Measurements from ENCODE around the gene PINLYP.

The PINLYP gene

GRCh38 chr19:43575156-43575950 lies at the start of gene PINLYP, which contains the start of gene XRCC1:
Gene PINLYP, plus strand, starts transcription at chr19:43575801. Its CDS starts 1,391 bp downstream, at chr19:43577192.
Gene XRCC1, minus strand, starts transcription at chr19:43575527. Its CDS starts 69 bp downstream, at chr19:43575458.
- Histone ChIP-seq H3K9me3 (ENCODE audit: control insufficient read depth, low read length) (no peaks in the 10 kb centered on the region), H3K9ac (ENCODE audit: low read length) (peak within 1 kb of the TSS; percentile 99), H3K4me3 (ENCODE audit: low read length) (peak within 1 kb of the TSS; percentile 100), H3K27me3 (replicated peaks; ENCODE audit: control insufficient read depth, insufficient read depth, low read length) (no peaks in the 10 kb centered on the region), H3K36me3 (ENCODE audit: control insufficient read depth, insufficient read depth, low read length, severe bottlenecking) (peaks cover 7% of the 10 kb centered on the region), H3K4me1 (ENCODE audit: control insufficient read depth, insufficient read depth, low read length) (peaks cover 9% of the 10 kb centered on the region)
- DNase-seq (ENCODE audit: low read depth): peak; percentile 100

- H3K9me3 ChIP-seq (ENCODE audit: control insufficient read depth, low read length): no peaks in the 10 kb centered on the region
- peaks cover 27% of the 10 kb centered on the region for H3K4me1 ChIP-seq (ENCODE audit: control insufficient read depth, insufficient read depth, low read length)
- H3K36me3 ChIP-seq (ENCODE audit: control insufficient read depth, insufficient read depth, low read length, severe bottlenecking): no peaks in the 10 kb centered on the region
- DNase-seq (ENCODE audit: low read depth): peak; percentile 64
- no peaks in the 10 kb centered on the region for H3K27me3 ChIP-seq (replicated peaks; ENCODE audit: control insufficient read depth, insufficient read depth, low read length)
- H3K9ac ChIP-seq (ENCODE audit: low read length): peak overlapping the region; percentile 97
- H3K4me3 ChIP-seq (ENCODE audit: low read length): peak overlapping the region; percentile 97
Observed at GRCh38 chr19:43525836-43526771, 49.5 kb upstream of the PINLYP start.

GRCh38 chr19:43526884-43527859 lies 48.4 kb upstream of the PINLYP start, which contains the start of gene ETHE1:
Gene ETHE1, minus strand, starts transcription at chr19:43527201. Its CDS starts 24 bp downstream, at chr19:43527177.
- peak within 1 kb of the TSS; percentile 97 for H3K9ac ChIP-seq (ENCODE audit: low read length)
- peak; percentile 88 for DNase-seq (ENCODE audit: low read depth)
- H3K4me3 ChIP-seq (ENCODE audit: low read length): peak within 1 kb of the TSS; percentile 97
- no peaks in the 10 kb centered on the region for H3K9me3 ChIP-seq (ENCODE audit: control insufficient read depth, low read length)
- no peaks in the 10 kb centered on the region for H3K36me3 ChIP-seq (ENCODE audit: control insufficient read depth, insufficient read depth, low read length, severe bottlenecking)
- H3K4me1 ChIP-seq (ENCODE audit: control insufficient read depth, insufficient read depth, low read length): peaks cover 27% of the 10 kb centered on the region
- H3K27me3 ChIP-seq (replicated peaks; ENCODE audit: control insufficient read depth, insufficient read depth, low read length): no peaks in the 10 kb centered on the region

GRCh38 chr19:43527860-43528622 lies 47.6 kb upstream of the PINLYP start:
- DNase-seq (ENCODE audit: low read depth): peak; percentile 15
- H3K36me3 ChIP-seq (ENCODE audit: control insufficient read depth, insufficient read depth, low read length, severe bottlenecking): no peaks in the 10 kb centered on the region
- peaks cover 36% of the 10 kb centered on the region for H3K4me1 ChIP-seq (ENCODE audit: control insufficient read depth, insufficient read depth, low read length)
- no peaks in the 10 kb centered on the region for H3K27me3 ChIP-seq (replicated peaks; ENCODE audit: control insufficient read depth, insufficient read depth, low read length)
- H3K4me3 ChIP-seq (ENCODE audit: low read length): peak overlapping the region; percentile 97
- H3K9ac ChIP-seq (ENCODE audit: low read length): peak overlapping the region; percentile 97
- no peaks in the 10 kb centered on the region for H3K9me3 ChIP-seq (ENCODE audit: control insufficient read depth, low read length)

- no peak for DNase-seq (ENCODE audit: low read depth)
- Histone ChIP-seq H3K4me3 (ENCODE audit: low read length) (peak overlapping the region; percentile 89), H3K27me3 (replicated peaks; ENCODE audit: control insufficient read depth, insufficient read depth, low read length) (no peaks in the 10 kb centered on the region), H3K4me1 (ENCODE audit: control insufficient read depth, insufficient read depth, low read length) (peaks cover 17% of the 10 kb centered on the region), H3K36me3 (ENCODE audit: control insufficient read depth, insufficient read depth, low read length, severe bottlenecking) (peaks cover 3% of the 10 kb centered on the region), H3K9me3 (ENCODE audit: control insufficient read depth, low read length) (no peaks in the 10 kb centered on the region), H3K9ac (ENCODE audit: low read length) (peak overlapping the region; percentile 83)
Observed at GRCh38 chr19:43532571-43532961, 43.0 kb upstream of the PINLYP start.

- Histone ChIP-seq H3K9me3 (ENCODE audit: control insufficient read depth, low read length) (no peaks in the 10 kb centered on the region), H3K27me3 (replicated peaks; ENCODE audit: control insufficient read depth, insufficient read depth, low read length) (no peaks in the 10 kb centered on the region), H3K4me3 (ENCODE audit: low read length) (peak within 1 kb of the TSS; percentile 89), H3K4me1 (ENCODE audit: control insufficient read depth, insufficient read depth, low read length) (peaks cover 13% of the 10 kb centered on the region), H3K9ac (ENCODE audit: low read length) (peak within 1 kb of the TSS; percentile 83), H3K36me3 (ENCODE audit: control insufficient read depth, insufficient read depth, low read length, severe bottlenecking) (peaks cover 5% of the 10 kb centered on the region)
- DNase-seq (ENCODE audit: low read depth): peak; percentile 96
Observed at GRCh38 chr19:43532962-43533545, 42.5 kb upstream of the PINLYP start, which contains the start of gene ZNF575. Gene ZNF575, plus strand, starts transcription at chr19:43533188. Its CDS starts 1,235 bp downstream, at chr19:43534423.

GRCh38 chr19:43533546-43534304 lies 41.9 kb upstream of the PINLYP start:
- peak overlapping the region; percentile 89 for H3K4me3 ChIP-seq (ENCODE audit: low read length)
- no peaks in the 10 kb centered on the region for H3K27me3 ChIP-seq (replicated peaks; ENCODE audit: control insufficient read depth, insufficient read depth, low read length)
- H3K4me1 ChIP-seq (ENCODE audit: control insufficient read depth, insufficient read depth, low read length): peaks cover 10% of the 10 kb centered on the region
- DNase-seq (ENCODE audit: low read depth): peak; percentile 100
- H3K9ac ChIP-seq (ENCODE audit: low read length): peak overlapping the region; percentile 83
- no peaks in the 10 kb centered on the region for H3K9me3 ChIP-seq (ENCODE audit: control insufficient read depth, low read length)
- peaks cover 9% of the 10 kb centered on the region for H3K36me3 ChIP-seq (ENCODE audit: control insufficient read depth, insufficient read depth, low read length, severe bottlenecking)

GRCh38 chr19:43534305-43534815 lies 41.2 kb upstream of the PINLYP start:
- H3K9me3 ChIP-seq (ENCODE audit: control insufficient read depth, low read length): no peaks in the 10 kb centered on the region
- peaks cover 16% of the 10 kb centered on the region for H3K36me3 ChIP-seq (ENCODE audit: control insufficient read depth, insufficient read depth, low read length, severe bottlenecking)
- no peak for DNase-seq (ENCODE audit: low read depth)
- H3K27me3 ChIP-seq (replicated peaks; ENCODE audit: control insufficient read depth, insufficient read depth, low read length): no peaks in the 10 kb centered on the region
- peaks cover 10% of the 10 kb centered on the region for H3K4me1 ChIP-seq (ENCODE audit: control insufficient read depth, insufficient read depth, low read length)
- H3K4me3 ChIP-seq (ENCODE audit: low read length): peak overlapping the region; percentile 89
- H3K9ac ChIP-seq (ENCODE audit: low read length): peak overlapping the region; percentile 41

Data from adipocyte (in vitro differentiated cells).